Chondrocyte (in vitro differentiated cells): Measurements from ENCODE around the gene OAS1. TPM values are rescaled to one million over a fixed set of nuclear protein-coding genes. Genes with fewer than 3 reads are reported as not detected.
"Not testable (repeated sequence)": the region's sequence is repeated elsewhere in the genome, so short reads cannot be mapped to it uniquely, and the experiment has no call there.

ENCODE experiments used
- DNase-seq: peaks from one replicate; pipeline ENCODE4 v3.0.0; 2021; ENCODE audit warnings: mixed read lengths, low spot score
- H3K27ac Mint-ChIP-seq: one replicate; pipeline ENCODE4 v1.8.0; 2021; ENCODE audit warnings: mild to moderate bottlenecking, moderate library complexity, mixed read lengths; ENCODE audit not compliant: unreplicated experiment
- H3K27me3 Mint-ChIP-seq: 2 replicates; pipeline ENCODE4 v1.8.0; 2021; ENCODE audit warnings: low read depth, mixed read lengths
- H3K36me3 Mint-ChIP-seq: 2 replicates; pipeline ENCODE4 v1.8.0; 2021; ENCODE audit warnings: low read depth, mixed read lengths
- H3K4me1 Mint-ChIP-seq: 2 replicates; pipeline ENCODE4 v1.8.0; 2021; ENCODE audit warnings: low read depth, mild to moderate bottlenecking, mixed read lengths
- H3K4me3 Mint-ChIP-seq: one replicate; pipeline ENCODE4 v1.8.0; 2021; ENCODE audit warnings: mild to moderate bottlenecking, moderate library complexity, mixed read lengths; ENCODE audit not compliant: unreplicated experiment
- H3K9me3 Mint-ChIP-seq: 2 replicates; pipeline ENCODE4 v1.8.0; 2021; ENCODE audit warnings: low read depth, mixed read lengths
- total RNA-seq: library from RNA; stranded (reverse); gene quantifications from 3 replicates; pipeline ENCODE4 v1.2.1, GENCODE V29; 2021
- TF ChIP-seq, protein P1 (sequence below): fragments of 200-600 bp; sonication (generic); IDR thresholded peaks from 2 replicates; pipeline ENCODE4 v1.5.0; 2021; ENCODE audit warnings: antibody characterized with exemption, mild to moderate bottlenecking, moderate library complexity

Gene OAS1
- total RNA-seq, 1 donor from 2014 or later = not detected

GRCh38 chr12:112947314-112947713 lies 40.6 kb downstream of the OAS1 start:
- Mint-ChIP-seq H3K9me3 (peaks cover 5% of the 10 kb centered on the region), H3K4me1 (no peaks in the 10 kb centered on the region), H3K36me3 (no peaks in the 10 kb centered on the region), H3K27ac (no peak overlapping the region), H3K27me3 (peaks cover 4% of the 10 kb centered on the region), H3K4me3 (no peak overlapping the region)
- DNase-seq = no peak
- TF ChIP-seq, protein P1, sequence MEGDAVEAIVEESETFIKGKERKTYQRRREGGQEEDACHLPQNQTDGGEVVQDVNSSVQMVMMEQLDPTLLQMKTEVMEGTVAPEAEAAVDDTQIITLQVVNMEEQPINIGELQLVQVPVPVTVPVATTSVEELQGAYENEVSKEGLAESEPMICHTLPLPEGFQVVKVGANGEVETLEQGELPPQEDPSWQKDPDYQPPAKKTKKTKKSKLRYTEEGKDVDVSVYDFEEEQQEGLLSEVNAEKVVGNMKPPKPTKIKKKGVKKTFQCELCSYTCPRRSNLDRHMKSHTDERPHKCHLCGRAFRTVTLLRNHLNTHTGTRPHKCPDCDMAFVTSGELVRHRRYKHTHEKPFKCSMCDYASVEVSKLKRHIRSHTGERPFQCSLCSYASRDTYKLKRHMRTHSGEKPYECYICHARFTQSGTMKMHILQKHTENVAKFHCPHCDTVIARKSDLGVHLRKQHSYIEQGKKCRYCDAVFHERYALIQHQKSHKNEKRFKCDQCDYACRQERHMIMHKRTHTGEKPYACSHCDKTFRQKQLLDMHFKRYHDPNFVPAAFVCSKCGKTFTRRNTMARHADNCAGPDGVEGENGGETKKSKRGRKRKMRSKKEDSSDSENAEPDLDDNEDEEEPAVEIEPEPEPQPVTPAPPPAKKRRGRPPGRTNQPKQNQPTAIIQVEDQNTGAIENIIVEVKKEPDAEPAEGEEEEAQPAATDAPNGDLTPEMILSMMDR = no peak

DNA sequence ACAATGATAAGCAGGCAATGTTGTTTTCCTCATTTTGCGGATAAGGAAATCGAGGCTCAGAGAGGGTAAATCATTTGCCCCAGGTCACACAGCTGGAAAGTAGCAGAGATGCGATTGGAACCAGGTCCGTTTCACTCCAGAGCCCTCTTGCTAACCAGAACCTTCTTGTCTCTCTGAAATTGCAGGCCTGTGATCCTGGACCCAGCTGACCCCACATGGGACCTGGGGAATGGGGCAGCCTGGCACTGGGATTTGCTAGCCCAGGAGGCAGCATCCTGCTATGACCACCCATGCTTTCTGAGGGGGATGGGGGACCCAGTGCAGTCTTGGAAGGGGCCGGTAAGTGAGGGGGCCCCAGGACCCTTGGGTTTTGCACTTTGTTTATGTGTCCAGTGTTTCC lies 41.0 kb downstream of the OAS1 start:
- TF ChIP-seq, protein P1 = no peak
- Mint-ChIP-seq H3K36me3 (no peaks in the 10 kb centered on the region), H3K9me3 (peaks cover 5% of the 10 kb centered on the region), H3K27me3 (peaks cover 4% of the 10 kb centered on the region), H3K4me1 (no peaks in the 10 kb centered on the region), H3K4me3 (no peak overlapping the region), H3K27ac (no peak overlapping the region)
- no peak for DNase-seq

- peaks cover 4% of the 10 kb centered on the region for H3K27me3 Mint-ChIP-seq
- H3K9me3 Mint-ChIP-seq = peaks cover 5% of the 10 kb centered on the region
- H3K27ac Mint-ChIP-seq = no peak overlapping the region
- no peaks in the 10 kb centered on the region for H3K36me3 Mint-ChIP-seq
- TF ChIP-seq, protein P1 = no peak
- no peaks in the 10 kb centered on the region for H3K4me1 Mint-ChIP-seq
- no peak overlapping the region for H3K4me3 Mint-ChIP-seq
- DNase-seq = no peak
These were observed 42.0 kb downstream of the OAS1 start for GRCh38 chr12:112948806-112949205.

DNA sequence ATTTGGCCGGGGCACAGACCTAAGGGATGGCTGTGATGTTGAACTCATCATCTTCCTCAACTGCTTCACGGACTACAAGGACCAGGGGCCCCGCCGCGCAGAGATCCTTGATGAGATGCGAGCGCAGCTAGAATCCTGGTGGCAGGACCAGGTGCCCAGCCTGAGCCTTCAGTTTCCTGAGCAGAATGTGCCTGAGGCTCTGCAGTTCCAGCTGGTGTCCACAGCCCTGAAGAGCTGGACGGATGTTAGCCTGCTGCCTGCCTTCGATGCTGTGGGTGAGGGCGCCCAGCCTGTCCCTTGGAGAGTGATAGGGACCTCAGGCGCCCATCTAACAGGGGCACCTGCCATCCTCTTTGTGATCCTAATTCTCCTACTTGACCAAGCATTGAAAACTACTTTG lies 43.9 kb downstream of the OAS1 start:
- no peak overlapping the region for H3K4me3 Mint-ChIP-seq
- TF ChIP-seq, protein P1 = no peak
- DNase-seq = no peak
- no peaks in the 10 kb centered on the region for H3K4me1 Mint-ChIP-seq
- no peaks in the 10 kb centered on the region for H3K27me3 Mint-ChIP-seq
- no peaks in the 10 kb centered on the region for H3K36me3 Mint-ChIP-seq
- peaks cover 5% of the 10 kb centered on the region for H3K9me3 Mint-ChIP-seq
- H3K27ac Mint-ChIP-seq = no peak overlapping the region

DNA sequence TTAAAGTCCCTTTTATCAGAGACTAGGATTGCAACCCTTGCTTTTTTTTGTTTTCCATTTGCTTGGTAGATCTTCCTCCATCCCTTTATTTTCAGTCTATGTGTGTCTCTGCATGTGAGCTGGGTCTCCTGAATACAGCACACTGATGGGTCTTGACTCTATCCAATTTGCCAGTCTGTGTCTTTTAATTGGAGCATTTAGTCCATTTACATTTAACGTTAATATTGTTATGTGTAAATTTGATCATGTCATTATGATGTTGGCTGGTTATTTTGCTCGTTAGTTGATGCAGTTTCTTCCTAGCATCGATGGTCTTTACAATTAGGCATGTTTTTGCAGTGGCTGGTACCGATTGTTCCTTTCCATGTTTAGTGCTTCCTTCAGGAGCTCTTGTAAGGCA lies 50.4 kb downstream of the OAS1 start:
- H3K36me3 Mint-ChIP-seq, DNase-seq, H3K4me3 Mint-ChIP-seq, H3K27me3 Mint-ChIP-seq, H3K4me1 Mint-ChIP-seq, H3K27ac Mint-ChIP-seq: not testable (repeated sequence)
- H3K9me3 Mint-ChIP-seq = peaks cover 22% of the 10 kb centered on the region

DNA sequence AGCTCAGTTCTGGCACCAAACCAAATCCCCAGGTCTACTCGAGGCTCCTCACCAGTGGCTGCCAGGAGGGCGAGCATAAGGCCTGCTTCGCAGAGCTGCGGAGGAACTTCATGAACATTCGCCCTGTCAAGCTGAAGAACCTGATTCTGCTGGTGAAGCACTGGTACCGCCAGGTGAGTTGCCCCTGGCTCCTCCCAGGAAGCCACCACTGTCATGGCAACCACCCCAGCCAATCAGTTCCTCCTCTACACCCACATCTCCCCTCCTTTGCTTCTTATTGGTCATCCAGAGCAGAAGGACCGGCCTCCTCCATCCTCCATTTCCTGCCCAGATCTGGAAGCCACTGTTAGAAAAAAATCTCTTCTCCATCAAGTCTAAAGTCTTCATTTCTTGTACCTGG lies 54.3 kb downstream of the OAS1 start:
- Mint-ChIP-seq H3K4me3 (no peak overlapping the region), H3K9me3 (peaks cover 20% of the 10 kb centered on the region), H3K4me1 (no peaks in the 10 kb centered on the region), H3K27ac (no peak overlapping the region), H3K27me3 (no peaks in the 10 kb centered on the region), H3K36me3 (no peaks in the 10 kb centered on the region)
- DNase-seq = no peak
- TF ChIP-seq, protein P1 = no peak
